OCI-LY3 (cell line): Measurements from ENCODE around the gene MIDN.

Experiments used
- H2AFZ ChIP-seq: fragments of 200-600, 300-600 bp; shearing (Covaris generic); 2 replicates; pipeline ENCODE4 v1.6.0; 2014; ENCODE audit warnings: antibody characterized with exemption, low read depth, low read length
- H3K27ac ChIP-seq: fragments of 200-600, 300-600 bp; sonication (generic); 2 replicates; pipeline ENCODE4 v1.5.1; 2014; ENCODE audit warnings: mild to moderate bottlenecking, low read length, moderate library complexity, mixed read lengths
- H3K27me3 ChIP-seq: fragments of 200-600, 300-600 bp; sonication (generic); 2 replicates; pipeline ENCODE4 v1.6.1; 2014; ENCODE audit warnings: low read depth, low read length, mixed read lengths
- H3K36me3 ChIP-seq: fragments of 200-600, 300-600 bp; sonication (generic); replicated peaks from 2 replicates; pipeline ENCODE3; 2014; ENCODE audit warnings: low read depth, low read length, mixed read lengths
- H3K4me1 ChIP-seq: fragments of 300-600, 200-600 bp; sonication (generic); 2 replicates; pipeline ENCODE4 v1.6.1; 2014; ENCODE audit warnings: low read length, mixed read lengths
- H3K4me2 ChIP-seq: fragments of 200-600, 300-600 bp; sonication (generic); 2 replicates; pipeline ENCODE4 v1.6.1; 2014; ENCODE audit warnings: low read length, mixed read lengths
- H3K4me3 ChIP-seq: fragments of 300-600, 200-600 bp; sonication (generic); 2 replicates; pipeline ENCODE4 v1.5.1; 2014; ENCODE audit warnings: antibody characterized with exemption, mild to moderate bottlenecking, low read length, moderate library complexity
- H3K79me2 ChIP-seq: fragments of 300-600, 200-600 bp; shearing (Covaris generic); 2 replicates; pipeline ENCODE4 v1.6.1; 2014; ENCODE audit warnings: mild to moderate bottlenecking, low read length, mixed read lengths
- H3K9ac ChIP-seq: fragments of 300-600, 200-600 bp; shearing (Covaris generic); 2 replicates; pipeline ENCODE4 v1.6.0; 2014; ENCODE audit warnings: mild to moderate bottlenecking, low read length, moderate library complexity
- H3K9me3 ChIP-seq: fragments of 200-600, 300-600 bp; shearing (Covaris generic); 2 replicates; pipeline ENCODE4 v1.6.1; 2014; ENCODE audit warnings: low read length, mixed read lengths; ENCODE audit not compliant: insufficient read depth
- H4K20me1 ChIP-seq: fragments of 200-600, 300-600 bp; sonication (generic); 2 replicates; pipeline ENCODE4 v1.6.1; 2016; ENCODE audit warnings: low read length, mixed read lengths; ENCODE audit not compliant: insufficient read depth
- EZH2phosphoT487 ChIP-seq: fragments of 200-600 bp; shearing (Covaris generic); IDR thresholded peaks from 2 replicates; pipeline ENCODE4 v1.6.1; 2018; ENCODE audit warnings: antibody characterized with exemption, mixed run types, low read depth
- TF ChIP-seq, protein P1 (sequence below): fragments of 200-600, 300-600 bp; sonication (generic); IDR thresholded peaks from 2 replicates; pipeline ENCODE4 v1.5.1; 2014; ENCODE audit warnings: antibody characterized with exemption, low read length, low read depth

MIDN gene

DNA sequence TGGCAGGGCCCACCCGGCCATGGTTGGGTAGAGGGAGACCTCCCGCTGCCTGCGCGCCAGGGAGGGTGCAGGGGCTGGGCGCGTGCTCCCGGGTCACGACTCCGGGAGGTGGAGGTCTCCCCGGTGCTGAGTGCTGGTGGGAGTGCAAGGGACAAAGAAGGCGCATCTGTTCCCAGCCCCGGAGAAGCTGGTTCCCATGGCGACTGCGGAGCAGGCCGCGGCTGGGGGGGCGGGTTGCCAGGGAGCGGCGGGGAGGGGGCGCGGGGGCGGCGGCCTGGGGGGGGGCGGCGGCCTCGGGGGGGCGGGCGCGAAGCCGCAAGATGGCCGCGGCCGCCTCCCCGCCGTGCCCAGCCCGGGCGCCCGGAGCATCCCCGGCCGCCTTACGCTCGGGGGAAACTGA lies 11.8 kb upstream of the MIDN start:
- H3K9me3 ChIP-seq: no peaks in the 10 kb centered on the region
- H3K9ac ChIP-seq: no peak overlapping the region
- no peaks in the 10 kb centered on the region for H3K36me3 ChIP-seq
- no peaks in the 10 kb centered on the region for H3K27me3 ChIP-seq
- no peaks in the 10 kb centered on the region for H3K79me2 ChIP-seq
- H3K27ac ChIP-seq: no peak overlapping the region
- TF ChIP-seq, protein P1, sequence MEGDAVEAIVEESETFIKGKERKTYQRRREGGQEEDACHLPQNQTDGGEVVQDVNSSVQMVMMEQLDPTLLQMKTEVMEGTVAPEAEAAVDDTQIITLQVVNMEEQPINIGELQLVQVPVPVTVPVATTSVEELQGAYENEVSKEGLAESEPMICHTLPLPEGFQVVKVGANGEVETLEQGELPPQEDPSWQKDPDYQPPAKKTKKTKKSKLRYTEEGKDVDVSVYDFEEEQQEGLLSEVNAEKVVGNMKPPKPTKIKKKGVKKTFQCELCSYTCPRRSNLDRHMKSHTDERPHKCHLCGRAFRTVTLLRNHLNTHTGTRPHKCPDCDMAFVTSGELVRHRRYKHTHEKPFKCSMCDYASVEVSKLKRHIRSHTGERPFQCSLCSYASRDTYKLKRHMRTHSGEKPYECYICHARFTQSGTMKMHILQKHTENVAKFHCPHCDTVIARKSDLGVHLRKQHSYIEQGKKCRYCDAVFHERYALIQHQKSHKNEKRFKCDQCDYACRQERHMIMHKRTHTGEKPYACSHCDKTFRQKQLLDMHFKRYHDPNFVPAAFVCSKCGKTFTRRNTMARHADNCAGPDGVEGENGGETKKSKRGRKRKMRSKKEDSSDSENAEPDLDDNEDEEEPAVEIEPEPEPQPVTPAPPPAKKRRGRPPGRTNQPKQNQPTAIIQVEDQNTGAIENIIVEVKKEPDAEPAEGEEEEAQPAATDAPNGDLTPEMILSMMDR: no peak
- no peak for TF ChIP-seq EZH2phosphoT487
- H2AFZ ChIP-seq: no peak overlapping the region
- no peaks in the 10 kb centered on the region for H4K20me1 ChIP-seq
- H3K4me1 ChIP-seq: peaks cover 30% of the 10 kb centered on the region
- no peak overlapping the region for H3K4me3 ChIP-seq
- H3K4me2 ChIP-seq: peak overlapping the region; percentile 87; the same call in 1 of the 2 replicates

GRCh38 chr19:1237027-1237659 lies 11.2 kb upstream of the MIDN start:
- H3K9ac ChIP-seq: peak overlapping the region; percentile 60

GRCh38 chr19:1237754-1238368 lies 10.5 kb upstream of the MIDN start, which contains the start of gene CBARP:
Gene CBARP (minus strand): TSS chr19:1238005. CDS start chr19:1236100, 1,905 bp downstream.
- peak within 1 kb of the TSS; percentile 60 for H3K9ac ChIP-seq
- no peaks in the 10 kb centered on the region for H3K27me3 ChIP-seq
- H3K79me2 ChIP-seq: peaks cover 10% of the 10 kb centered on the region
- H3K4me2 ChIP-seq: peak within 1 kb of the TSS; percentile 87
- no peaks in the 10 kb centered on the region for H3K9me3 ChIP-seq
- H3K4me3 ChIP-seq: peak within 1 kb of the TSS; percentile 88
- H3K27ac ChIP-seq: no peak within 1 kb of the TSS
- TF ChIP-seq EZH2phosphoT487: no peak
- TF ChIP-seq, protein P1: no peak
- peaks cover 22% of the 10 kb centered on the region for H3K4me1 ChIP-seq
- H3K36me3 ChIP-seq: no peaks in the 10 kb centered on the region
- H4K20me1 ChIP-seq: no peaks in the 10 kb centered on the region
- peak within 1 kb of the TSS; percentile 61; the same call in 1 of the 2 replicates for H2AFZ ChIP-seq

More at GRCh38 chr19:1237027-1237659, 11.2 kb upstream of the MIDN start:
- Histone ChIP-seq H3K36me3 (no peaks in the 10 kb centered on the region), H3K4me2 (peak overlapping the region; percentile 87), H2AFZ (no peak overlapping the region), H3K4me1 (peaks cover 24% of the 10 kb centered on the region), H3K27ac (no peak overlapping the region), H3K27me3 (no peaks in the 10 kb centered on the region), H3K4me3 (peak overlapping the region; percentile 88), H4K20me1 (no peaks in the 10 kb centered on the region), H3K79me2 (peaks cover 5% of the 10 kb centered on the region), H3K9me3 (no peaks in the 10 kb centered on the region)
- TF ChIP-seq, protein P1: no peak
- no peak for TF ChIP-seq EZH2phosphoT487
